Breast epithelium (tissue), 3 donors: ENCODE measurements around the gene MAPK14.

ENCODE experiments used
- CTCF ChIP-seq, 3 donors: fragments of 450-650 bp; IDR thresholded peaks; one replicate each; pipeline ENCODE4 v1.5.1; 2016 to 2017; ENCODE audit warnings: antibody characterized with exemption in 3 of 3, mild to moderate bottlenecking in 3 of 3, moderate library complexity in 3 of 3
- POLR2A ChIP-seq: fragments of 450-650 bp; IDR thresholded peaks from one replicate; pipeline ENCODE4 v1.6.1; 2016; ENCODE audit warnings: antibody characterized with exemption, mild to moderate bottlenecking, moderate library complexity

- TF ChIP-seq POLR2A (no peak), CTCF (IDR thresholded peaks at IDR 0.05) (no peak)
Measured at GRCh38 chr6:36068586-36068985, 41.0 kb downstream of the MAPK14 start.
